ENCODE data around the gene CLASP1. TPM values are rescaled to one million over a fixed set of nuclear protein-coding genes. Genes with fewer than 3 reads are reported as not detected.

Gene CLASP1
- total RNA-seq, 1 experiment from 2014 or later = 45.9 TPM

- H3K36me3 Mint-ChIP-seq (ENCODE audit: insufficient read depth in 1 of 3, low read depth in 3 of 3) = peaks cover 10 to 46% (median 32%) of the 10 kb centered on the region in 3 experiments; a peak in 6 of 7 replicates
- Histone ChIP-seq H3K4ac (ENCODE audit: low read depth, low read length) (no peak overlapping the region), H4K20me1 (ENCODE audit: control insufficient read depth, insufficient read depth, insufficient read length) (no peaks in the 10 kb centered on the region), H3K4me1 (ENCODE audit: insufficient read depth, low read length) (no peaks in the 10 kb centered on the region), H3K27me3 (ENCODE audit: insufficient read depth, low read length) (no peaks in the 10 kb centered on the region), H3K79me2 (ENCODE audit: insufficient read depth, low read length) (no peaks in the 10 kb centered on the region), H4K8ac (replicated peaks; ENCODE audit: insufficient read length, low read depth, low read length) (no peak overlapping the region), H2BK15ac (ENCODE audit: low read depth, low read length) (no peak overlapping the region), H4K5ac (ENCODE audit: insufficient read length, low read depth, low read length) (no peak overlapping the region), H3K79me1 (ENCODE audit: insufficient read depth, low read depth, low read length, poor library complexity, severe bottlenecking) (no peaks in the 10 kb centered on the region), H3K27ac (ENCODE audit: insufficient read length, low read depth, low read length) (no peak overlapping the region), H3K56ac (ENCODE audit: insufficient read length, low read depth, low read length) (no peak overlapping the region), H3K23me2 (ENCODE audit: insufficient read length, low read depth, low read length, poor library complexity, severe bottlenecking) (no peaks in the 10 kb centered on the region), H2BK5ac (ENCODE audit: insufficient read length, low read length) (no peak overlapping the region), H3K9me3 (ENCODE audit: control insufficient read depth, low read depth, low read length) (no peaks in the 10 kb centered on the region), H2AK5ac (ENCODE audit: insufficient read length, low read length) (no peak overlapping the region), H3K4me2 (ENCODE audit: insufficient read depth, insufficient read length, low read length) (no peak overlapping the region), H2AFZ (ENCODE audit: low read length) (no peak overlapping the region), H3K23ac (ENCODE audit: insufficient read length, low read depth, low read length) (no peak overlapping the region), H2BK12ac (ENCODE audit: insufficient read length, low read depth, low read length) (no peak overlapping the region), H3K9ac (ENCODE audit: extremely low read depth, insufficient read length, low read length) (no peak overlapping the region), H2BK20ac (ENCODE audit: low read depth, low read length, poor library complexity, severe bottlenecking) (no peak overlapping the region), H3K14ac (ENCODE audit: insufficient read depth, low read length) (no peak overlapping the region), H3K18ac (ENCODE audit: insufficient read length, low read depth, low read length) (no peak overlapping the region), H2BK120ac (ENCODE audit: low read depth, low read length, poor library complexity, severe bottlenecking) (no peak overlapping the region), H4K91ac (ENCODE audit: insufficient read length, low read depth, low read length) (no peak overlapping the region), H3T11ph (ENCODE audit: low read length) (no peak overlapping the region)
- H3K9me3 Mint-ChIP-seq = no peaks in the 10 kb centered on the region
- whole genome bisulfite sequencing (ENCODE audit: extremely low coverage, insufficient read length, low lambda C conversion rate) = no CpG with 5 or more reads among the region's 1 CpG
- H3K4me1 Mint-ChIP-seq = no peaks in the 10 kb centered on the region
- no peak for TF ChIP-seq CTCF (conservative IDR thresholded peaks at IDR 0.05)
- no peak overlapping the region for H3K27ac Mint-ChIP-seq
- no peaks in the 10 kb centered on the region for H3K27me3 Mint-ChIP-seq (ENCODE audit: low read depth)
- DNase-seq = no peak
- no peak overlapping the region for H3K4me3 Mint-ChIP-seq
These were observed 290.1 kb downstream of the CLASP1 start for GRCh38 chr2:121359170-121359569.

All from H9 (cell line).